K562 (cell line): ENCODE measurements around the gene ARHGAP26. TPM values are rescaled to one million over a fixed set of nuclear protein-coding genes. Genes with fewer than 3 reads are reported as not detected.

ENCODE experiments used
- ATAC-seq: fragments of 200-7000 bp; cut with Tn5 transposase; 3 replicates; pipeline ENCODE4 v1.9.1; 2020; ENCODE audit warnings: moderate library complexity
- BruUV-seq: library from RNA; stranded (reverse); fragments of 400-500 nt; replicated peaks from 2 replicates; lab custom pipeline; 2021; lab: Mats Ljungman, UMichigan
- CTCF ChIA-PET: fragments of 300-600 bp; formaldehyde crosslinking; extraction: SDS; loops from one replicate; lab custom pipeline; 2021; ENCODE audit warnings: low intra/inter-chr PET ratio; lab: Yijun Ruan, JAX
- POLR2A ChIA-PET: fragments of 300-600, 350-650 bp; sonication (Branson Sonifier 250); formaldehyde crosslinking; extraction: SDS; loops from one replicate; lab custom pipeline; 2021; ENCODE audit warnings: antibody characterized with exemption, inconsistent platforms; lab: Yijun Ruan, JAX
- DNase-seq, 4 experiments: peaks; one replicate each; pipeline versions ENCODE4 v3.0.0 to v3.0.0-alpha.2; 2011 to 2018; ENCODE audit warnings: low spot score in 3 of 4, mixed read lengths in 3 of 4; ENCODE audit errors: extremely low read depth in 1 of 4
- FAIRE-seq: peaks from 2 replicates; lab custom pipeline; 2011; peaks lifted over from hg19 to GRCh38; lab: Jason Lieb, UNC
- H2AFZ ChIP-seq: 2 replicates; pipeline ENCODE4 v1.6.0; 2011; ENCODE audit warnings: low read depth, low read length, control low read depth, inconsistent platforms
- H3K27ac ChIP-seq: fragments of 200-600 bp; 3 replicates; pipeline ENCODE4 v1.8.0; 2011; ENCODE audit warnings: low read depth, mild to moderate bottlenecking, control low read depth, inconsistent platforms, low read length, moderate library complexity, mixed read lengths; ENCODE audit errors: extremely low read depth
- H3K27me3 ChIP-seq, 2 experiments: fragments of 300-600 bp in 1 of 2; 2 replicates in 1 of 2; 3 replicates in 1 of 2; pipeline versions ENCODE4 v1.6.0 to v1.8.0; 2011; ENCODE audit warnings: inconsistent platforms in 2 of 2, low read length in 2 of 2, mild to moderate bottlenecking in 1 of 2, mixed read lengths in 1 of 2, moderate library complexity in 1 of 2; ENCODE audit not compliant: control insufficient read depth in 2 of 2, insufficient read depth in 2 of 2
- H3K36me3 ChIP-seq: fragments of 300-600 bp; 3 replicates; pipeline ENCODE4 v1.8.0; 2011; ENCODE audit warnings: mild to moderate bottlenecking, low read length, inconsistent platforms; ENCODE audit not compliant: control insufficient read depth, insufficient read depth
- H3K4me1 ChIP-seq, 2 experiments: fragments of 200-600 bp in 1 of 2; replicated peaks in 1 of 2; 2 replicates in 1 of 2; 3 replicates in 1 of 2; pipeline versions ENCODE4 v1.5.1 to v1.8.0; 2011; ENCODE audit warnings: inconsistent platforms in 2 of 2, low read length in 2 of 2, mild to moderate bottlenecking in 1 of 2, mixed read lengths in 1 of 2, moderate library complexity in 1 of 2; ENCODE audit not compliant: control insufficient read depth in 2 of 2, insufficient read depth in 2 of 2
- H3K4me2 ChIP-seq: 2 replicates; pipeline ENCODE4 v1.6.1; 2011; ENCODE audit warnings: low read length, control low read depth, inconsistent platforms, mixed read lengths; ENCODE audit not compliant: insufficient read depth
- H3K4me3 ChIP-seq: fragments of 200-600 bp; sonication (generic), shearing (Covaris generic); 2 replicates; pipeline ENCODE4 v1.5.1; 2016; ENCODE audit warnings: control low read depth, inconsistent platforms
- H3K79me2 ChIP-seq: fragments of 200-600 bp; 3 replicates; pipeline ENCODE4 v1.8.0; 2011; ENCODE audit warnings: low read length, inconsistent platforms; ENCODE audit not compliant: control insufficient read depth, insufficient read depth
- H3K9ac ChIP-seq, 2 experiments: 2 replicates each; pipeline versions ENCODE4 v1.6.0 to v1.6.1; 2011; ENCODE audit warnings: low read depth in 2 of 2, low read length in 2 of 2, control low read depth in 1 of 2, inconsistent platforms in 1 of 2, mild to moderate bottlenecking in 1 of 2, mixed read lengths in 1 of 2; ENCODE audit not compliant: insufficient read depth in 1 of 2
- H3K9me1 ChIP-seq: one replicate; pipeline ENCODE4 v1.6.0; 2011; ENCODE audit warnings: inconsistent platforms, mild to moderate bottlenecking, low read length, moderate library complexity; ENCODE audit not compliant: control insufficient read depth, insufficient read depth
- H3K9me3 ChIP-seq: replicated peaks from 2 replicates; pipeline ENCODE4 v1.5.1; 2011; ENCODE audit warnings: low read depth, low read length, inconsistent platforms; ENCODE audit not compliant: control insufficient read depth, insufficient read depth
- H4K20me1 ChIP-seq: replicated peaks from 2 replicates; pipeline ENCODE4 v1.6.1; 2011; ENCODE audit warnings: low read length, inconsistent platforms, mixed read lengths; ENCODE audit not compliant: control insufficient read depth, insufficient read depth
- MLLT1 ChIP-seq, 2 experiments: fragments of 450-650 bp; IDR thresholded peaks; 2 replicates each; pipeline ENCODE4 v1.6.1; 2016
- ZNF699 ChIP-seq: fragments of 250-450 bp; sonication (Bioruptor Pico); IDR thresholded peaks from 2 replicates; pipeline ENCODE4 v1.8.0; 2021; ENCODE audit warnings: mild to moderate bottlenecking, moderate library complexity; ENCODE audit not compliant: insufficient replicate concordance
- ZSCAN29 ChIP-seq: fragments of 450-650 bp; IDR thresholded peaks from 2 replicates; pipeline ENCODE4 v1.6.1; 2017
- whole genome bisulfite sequencing: fragments of 100-300 bp; shearing (Covaris generic); methylation state at CpG from one replicate; pipeline ENCODE4 v1.1.6; 2016; ENCODE audit warnings: low coverage, mixed read lengths; ENCODE audit not compliant: insufficient coverage; ENCODE audit errors: missing lambda C conversion rate; 5-methylcytosine and 5-hydroxymethylcytosine counted together
- in situ Hi-C: fragments of 300-500 bp; cut with MboI; formaldehyde crosslinking; loops from 4 replicates; pipeline ENCODE4 v1.15.0; 2018; ENCODE audit warnings: inconsistent platforms, mixed read lengths
- intact Hi-C: fragments of 100-400 bp; cut with micrococcal nuclease; formaldehyde crosslinking; loops from 2 replicates; pipeline ENCODE4 v1.14.2; 2022
- polyA plus RNA-seq, 8 experiments: library from polyadenylated mRNA; depleted of rRNA in 4 of 8; stranded (reverse) in 5 of 8; unstranded in 3 of 8; fragments of >200 nt; fragmentation: Nextera tagmentation in 2 of 8; fragmentation: Illumina TruSeq in 1 of 8; extraction: Ambion mirVana in 2 of 8; extraction: Trizol in 1 of 8; gene quantifications; 2 replicates each; pipeline versions ENCODE4 v1.2.1 to v1.2.3, GENCODE V29; 2011 to 2014; ENCODE audit warnings: inconsistent platforms in 1 of 8, missing spikeins in 1 of 8
- total RNA-seq, 7 experiments: library from RNA; depleted of rRNA in 6 of 7; stranded (reverse); fragments of >200 nt in 6 of 7; fragmentation: Illumina TruSeq in 2 of 7; extraction: Trizol in 2 of 7; gene quantifications; 2 replicates each; pipeline versions ENCODE4 v1.2.1 to v1.2.3, GENCODE V29; 2011 to 2021; ENCODE audit warnings: low replicate concordance in 1 of 7

ARHGAP26 gene
- total and polyA plus RNA-seq, 9 of the 15 experiments (the other 6 are each of a cell fraction or from before 2014, with no cell fraction given) = 0.13 to 1.1 (median 0.55) TPM

DNA sequence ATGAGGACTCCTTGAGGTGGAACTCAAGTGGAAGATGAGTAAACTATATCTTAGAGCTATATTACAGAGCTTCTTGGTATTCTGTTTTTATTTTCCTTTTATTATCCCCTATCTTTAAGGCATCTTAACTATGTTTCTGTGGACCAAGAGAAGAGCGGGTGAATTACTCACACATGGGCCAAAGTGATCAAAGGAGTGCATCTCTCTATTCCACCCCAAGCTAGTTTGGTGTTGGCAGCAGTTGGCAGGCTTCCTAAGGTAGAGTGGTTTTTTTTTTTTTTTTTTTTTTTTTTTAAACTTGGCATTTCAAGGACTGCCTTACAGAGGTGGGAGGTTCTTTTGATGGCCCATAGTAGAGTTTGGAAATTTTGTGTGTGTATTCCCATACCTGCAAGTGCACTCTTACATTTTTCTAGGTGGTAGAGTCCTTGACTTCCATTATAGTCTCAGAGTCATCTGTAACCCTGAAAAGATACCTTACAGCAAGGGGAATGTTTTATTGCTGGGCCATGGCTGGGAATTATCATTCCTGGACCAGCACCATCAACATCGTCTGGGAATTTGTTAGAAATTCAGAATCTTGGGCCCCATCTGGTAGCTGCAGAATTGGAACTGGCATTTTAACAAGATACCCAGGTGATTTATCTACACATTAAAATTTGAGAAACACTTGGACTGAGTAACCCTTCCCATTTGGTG, 51.0 kb downstream of the ARHGAP26 start:
- in situ Hi-C loops = no loop called here
- no peaks in the 10 kb centered on the region for H3K9me1 ChIP-seq
- H3K4me1 ChIP-seq = no peaks in the 10 kb centered on the region
- H3K36me3 ChIP-seq = no peaks in the 10 kb centered on the region
- no peaks in the 10 kb centered on the region for H3K79me2 ChIP-seq
- H4K20me1 ChIP-seq = no peaks in the 10 kb centered on the region
- no peak overlapping the region for H3K4me3 ChIP-seq
- intact Hi-C loops = no loop called here
- H3K4me2 ChIP-seq = no peak overlapping the region
- ATAC-seq = no peak
- H3K27me3 ChIP-seq = no peaks in the 10 kb centered on the region
- no peak for FAIRE-seq
- WGBS = 21% methylated on average over 2 of the region's 2 CpGs
- H3K9me3 ChIP-seq = no peaks in the 10 kb centered on the region
- no peak overlapping the region for H3K9ac ChIP-seq
- ChIA-PET POLR2A (interaction anchor here (0.6 kb wide), 1 partner anchor 50 kb away, joined by 4 read pairs; no protein-coding TSS in a partner anchor), CTCF (no interaction called here)
- no TSS peak for BruUV-seq
- DNase-seq = no peak
- TF ChIP-seq MLLT1 (IDR thresholded peaks at IDR 0.05) = no peak
- no peak for TF ChIP-seq ZNF699 (CRISPR knock-in tag)
- no peak for TF ChIP-seq ZSCAN29
- H3K27ac ChIP-seq = no peak overlapping the region
- no peak overlapping the region for H2AFZ ChIP-seq
